Panc1 (cell line): ENCODE measurements around the gene DMRT2. TPM values are rescaled to one million over a fixed set of nuclear protein-coding genes. Genes with fewer than 3 reads are reported as not detected.

Experiments
- ATAC-seq: fragments of 200-7000 bp; cut with Tn5 transposase; 2 replicates; pipeline ENCODE4 v1.9.1; 2020; ENCODE audit warnings: mild to moderate bottlenecking, moderate library complexity
- BruUV-seq: library from RNA; stranded (reverse); fragments of 400-500 nt; replicated peaks from 2 replicates; lab custom pipeline; 2021; lab: Mats Ljungman, UMichigan
- CTCF ChIA-PET: fragments of 300-600 bp; sonication (Branson Sonifier 250); formaldehyde crosslinking; loops from one replicate; lab custom pipeline; 2022; ENCODE audit warnings: antibody characterized with exemption; lab: Charles Lee
- POLR2A ChIA-PET: fragments of 300-600 bp; sonication (Branson Sonifier 250); formaldehyde crosslinking; loops from one replicate; lab custom pipeline; 2022; ENCODE audit warnings: antibody characterized with exemption; lab: Charles Lee
- DNase-seq: peaks from one replicate; pipeline ENCODE4 v3.0.0-alpha.2; 2010; ENCODE audit warnings: low read depth, low spot score
- H3K27ac ChIP-seq: 2 replicates; pipeline ENCODE4 v1.5.1; 2011; ENCODE audit warnings: mild to moderate bottlenecking, low read length, inconsistent platforms
- H3K27me3 ChIP-seq: fragments of 200-500 bp; sonication (Bioruptor generic); 2 replicates; pipeline ENCODE4 v1.6.0; 2014; ENCODE audit warnings: low read length, inconsistent platforms; ENCODE audit not compliant: control insufficient read depth, insufficient read depth
- H3K36me3 ChIP-seq: fragments of 200-500 bp; sonication (Bioruptor generic); 2 replicates; pipeline ENCODE4 v1.5.1; 2014; ENCODE audit warnings: inconsistent platforms, mild to moderate bottlenecking, low read length, moderate library complexity; ENCODE audit not compliant: control insufficient read depth, insufficient read depth
- H3K4me1 ChIP-seq: 2 replicates; pipeline ENCODE4 v1.5.1; 2011; ENCODE audit warnings: inconsistent platforms, mild to moderate bottlenecking, low read length, moderate library complexity; ENCODE audit not compliant: control insufficient read depth, insufficient read depth
- H3K4me3 ChIP-seq, 2 experiments: 2 replicates each; pipeline ENCODE4 v1.5.1; 2011 to 2012; ENCODE audit warnings: low read depth in 2 of 2, low read length in 2 of 2, mild to moderate bottlenecking in 2 of 2, inconsistent platforms in 1 of 2, moderate library complexity in 1 of 2
- H3K9me3 ChIP-seq: fragments of 200-500 bp; sonication (Bioruptor generic); 2 replicates; pipeline ENCODE4 v1.5.1; 2014; ENCODE audit warnings: low read depth, mild to moderate bottlenecking, inconsistent platforms, low read length, moderate library complexity; ENCODE audit not compliant: control insufficient read depth, insufficient read depth
- CTCF ChIP-seq: fragments of 450-650 bp; IDR thresholded peaks from 2 replicates; pipeline ENCODE4 v1.5.1; 2017; ENCODE audit warnings: mild to moderate bottlenecking
- POLR2AphosphoS5 ChIP-seq: IDR thresholded peaks from 2 replicates; pipeline ENCODE4 v1.6.1; 2012; ENCODE audit warnings: mild to moderate bottlenecking, low read depth, low read length, moderate library complexity
- REST ChIP-seq, 2 experiments: IDR thresholded peaks; 2 replicates each; pipeline ENCODE4 v1.6.1; 2011 to 2012; ENCODE audit warnings: low read depth in 2 of 2, control low read depth in 1 of 2, low read length in 1 of 2, mild to moderate bottlenecking in 1 of 2, moderate library complexity in 1 of 2; ENCODE audit not compliant: insufficient read depth in 1 of 2
- SIN3A ChIP-seq: IDR thresholded peaks from 2 replicates; pipeline ENCODE4 v1.6.1; 2012; ENCODE audit warnings: low read depth, mild to moderate bottlenecking, low read length, moderate library complexity, borderline replicate concordance; ENCODE audit not compliant: insufficient read depth
- TCF7L2 ChIP-seq: IDR thresholded peaks from 2 replicates; pipeline ENCODE4 v1.6.1; 2011; ENCODE audit warnings: mild to moderate bottlenecking, low read depth, low read length, inconsistent platforms
- in situ Hi-C: cut with HindIII; loops from 2 replicates; pipeline ENCODE4 v1.10.0; 2016; ENCODE audit warnings: low sequenced_read_pairs, low pct_unique_long_range_greater_than_20kb
- intact Hi-C: fragments of 100-400 bp; cut with micrococcal nuclease; formaldehyde crosslinking; loops from one replicate; pipeline ENCODE4 v1.10.0; 2022; ENCODE audit not compliant: unreplicated experiment
- total RNA-seq: library from RNA; stranded (reverse); gene quantifications from one replicate; pipeline ENCODE4 v1.2.1, GENCODE V29; 2021; ENCODE audit not compliant: unreplicated experiment

DMRT2 gene
- total RNA-seq, 1 experiment from 2014 or later = not detected

GRCh38 chr9:1053986-1054425, 3.8 kb downstream of the DMRT2 start:
- Histone ChIP-seq H3K27me3 (no peaks in the 10 kb centered on the region), H3K4me3 (no peak overlapping the region), H3K36me3 (no peaks in the 10 kb centered on the region), H3K9me3 (no peaks in the 10 kb centered on the region), H3K27ac (no peak overlapping the region), H3K4me1 (no peaks in the 10 kb centered on the region)
- ChIA-PET CTCF (no interaction called here), POLR2A (no interaction called here)
- TF ChIP-seq SIN3A (no peak), TCF7L2 (no peak), POLR2AphosphoS5 (no peak), REST (IDR thresholded peaks at IDR 0.05; ENCODE audit: insufficient read depth in 1 of 2, low read depth in 2 of 2, low read length in 1 of 2) (no peak), CTCF (no peak)
- in situ Hi-C loops = no loop called here
- intact Hi-C loops = no loop called here
- no TSS peak for BruUV-seq
- DNase-seq (no peak), ATAC-seq (no peak)

GRCh38 chr9:1055166-1055565, 5.0 kb downstream of the DMRT2 start:
- ChIA-PET POLR2A (no interaction called here), CTCF (no interaction called here)
- no TSS peak for BruUV-seq
- TF ChIP-seq SIN3A (no peak), REST (IDR thresholded peaks at IDR 0.05; ENCODE audit: insufficient read depth in 1 of 2, low read depth in 2 of 2, low read length in 1 of 2) (no peak), TCF7L2 (no peak), CTCF (no peak), POLR2AphosphoS5 (no peak)
- no peaks in the 10 kb centered on the region for H3K9me3 ChIP-seq
- in situ Hi-C loops = no loop called here
- intact Hi-C loops = no loop called here
- no peak overlapping the region for H3K4me3 ChIP-seq
- no peaks in the 10 kb centered on the region for H3K4me1 ChIP-seq
- H3K27ac ChIP-seq = no peak overlapping the region
- ATAC-seq (no peak), DNase-seq (peak; percentile 2)
- no peaks in the 10 kb centered on the region for H3K27me3 ChIP-seq
- no peaks in the 10 kb centered on the region for H3K36me3 ChIP-seq
